Endothelial cell of umbilical vein (primary cell): Measurements from ENCODE around the gene ZNF662.

Experiments
- CTCF ChIP-seq, 2 donors: IDR thresholded peaks; 1 replicate in 1 of 2; 2 replicates in 1 of 2; pipeline ENCODE4 v1.5.1; 2011; ENCODE audit warnings: low read length in 2 of 2, mild to moderate bottlenecking in 2 of 2, moderate library complexity in 2 of 2, control low read depth in 1 of 2, inconsistent platforms in 1 of 2, low read depth in 1 of 2; ENCODE audit not compliant: insufficient read depth in 1 of 2; ENCODE audit errors: extremely low read depth in 1 of 2
- EZH2 ChIP-seq: IDR thresholded peaks from 2 replicates; pipeline ENCODE4 v1.6.1; 2012; ENCODE audit warnings: borderline replicate concordance, low read depth, mild to moderate bottlenecking, moderate library complexity, low read length, inconsistent platforms; ENCODE audit not compliant: severe bottlenecking
- MAX ChIP-seq: IDR thresholded peaks from 2 replicates; pipeline ENCODE4 v1.6.1; 2011; ENCODE audit not compliant: insufficient read depth, insufficient read length
- MYC ChIP-seq: IDR thresholded peaks from one replicate; pipeline ENCODE4 v1.6.1; 2011; ENCODE audit warnings: mild to moderate bottlenecking, low read depth, low read length
- POLR2A ChIP-seq: IDR thresholded peaks from 2 replicates; pipeline ENCODE4 v1.6.1; 2012; ENCODE audit warnings: low read depth, mild to moderate bottlenecking, control low read depth, low read length
- POLR2AphosphoS5 ChIP-seq: IDR thresholded peaks from 2 replicates; pipeline ENCODE4 v1.6.1; 2012; ENCODE audit warnings: low read depth, mild to moderate bottlenecking, control low read depth, low read length, moderate library complexity; ENCODE audit not compliant: insufficient read depth

DNA sequence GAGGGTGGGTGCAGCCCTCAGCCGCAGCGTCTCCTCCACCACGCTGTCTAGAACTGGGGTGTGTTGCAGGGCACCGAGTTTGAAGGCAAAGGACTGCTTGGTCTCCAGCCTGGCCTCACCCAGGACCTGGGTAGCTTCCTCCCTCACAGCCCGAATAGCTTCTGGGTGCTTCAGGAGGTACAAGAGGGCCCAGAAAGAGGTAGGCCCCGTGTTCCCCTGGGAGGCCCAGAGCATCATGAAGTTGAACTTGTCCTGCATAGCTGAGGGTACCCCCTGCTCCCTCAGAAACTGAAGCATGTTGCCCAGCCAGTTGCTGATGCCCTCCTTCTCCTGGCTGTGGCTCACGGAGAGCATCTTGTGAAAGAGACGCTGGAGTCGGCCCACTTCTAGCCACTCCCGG, 31.2 kb upstream of the ZNF662 start:
- TF ChIP-seq POLR2A (no peak), POLR2AphosphoS5 (no peak), EZH2 (no peak), CTCF (IDR thresholded peaks at IDR 0.05; ENCODE audit: extremely low read depth in 1 of 2, insufficient read depth in 1 of 2, low read depth in 1 of 2, low read length in 2 of 2) (no peak), MYC (no peak), MAX (no peak)
